Measurements from ENCODE around the gene RALGPS1. TPM values are rescaled to one million over a fixed set of nuclear protein-coding genes. Genes with fewer than 3 reads are reported as not detected.

RALGPS1 gene, protein sequence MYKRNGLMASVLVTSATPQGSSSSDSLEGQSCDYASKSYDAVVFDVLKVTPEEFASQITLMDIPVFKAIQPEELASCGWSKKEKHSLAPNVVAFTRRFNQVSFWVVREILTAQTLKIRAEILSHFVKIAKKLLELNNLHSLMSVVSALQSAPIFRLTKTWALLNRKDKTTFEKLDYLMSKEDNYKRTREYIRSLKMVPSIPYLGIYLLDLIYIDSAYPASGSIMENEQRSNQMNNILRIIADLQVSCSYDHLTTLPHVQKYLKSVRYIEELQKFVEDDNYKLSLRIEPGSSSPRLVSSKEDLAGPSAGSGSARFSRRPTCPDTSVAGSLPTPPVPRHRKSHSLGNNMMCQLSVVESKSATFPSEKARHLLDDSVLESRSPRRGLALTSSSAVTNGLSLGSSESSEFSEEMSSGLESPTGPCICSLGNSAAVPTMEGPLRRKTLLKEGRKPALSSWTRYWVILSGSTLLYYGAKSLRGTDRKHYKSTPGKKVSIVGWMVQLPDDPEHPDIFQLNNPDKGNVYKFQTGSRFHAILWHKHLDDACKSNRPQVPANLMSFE
- total RNA-seq (2022; extraction: Qiagen RNA extraction) = 1.4 to 2.2 TPM (median 1.6 TPM) in 5 replicates

DNA sequence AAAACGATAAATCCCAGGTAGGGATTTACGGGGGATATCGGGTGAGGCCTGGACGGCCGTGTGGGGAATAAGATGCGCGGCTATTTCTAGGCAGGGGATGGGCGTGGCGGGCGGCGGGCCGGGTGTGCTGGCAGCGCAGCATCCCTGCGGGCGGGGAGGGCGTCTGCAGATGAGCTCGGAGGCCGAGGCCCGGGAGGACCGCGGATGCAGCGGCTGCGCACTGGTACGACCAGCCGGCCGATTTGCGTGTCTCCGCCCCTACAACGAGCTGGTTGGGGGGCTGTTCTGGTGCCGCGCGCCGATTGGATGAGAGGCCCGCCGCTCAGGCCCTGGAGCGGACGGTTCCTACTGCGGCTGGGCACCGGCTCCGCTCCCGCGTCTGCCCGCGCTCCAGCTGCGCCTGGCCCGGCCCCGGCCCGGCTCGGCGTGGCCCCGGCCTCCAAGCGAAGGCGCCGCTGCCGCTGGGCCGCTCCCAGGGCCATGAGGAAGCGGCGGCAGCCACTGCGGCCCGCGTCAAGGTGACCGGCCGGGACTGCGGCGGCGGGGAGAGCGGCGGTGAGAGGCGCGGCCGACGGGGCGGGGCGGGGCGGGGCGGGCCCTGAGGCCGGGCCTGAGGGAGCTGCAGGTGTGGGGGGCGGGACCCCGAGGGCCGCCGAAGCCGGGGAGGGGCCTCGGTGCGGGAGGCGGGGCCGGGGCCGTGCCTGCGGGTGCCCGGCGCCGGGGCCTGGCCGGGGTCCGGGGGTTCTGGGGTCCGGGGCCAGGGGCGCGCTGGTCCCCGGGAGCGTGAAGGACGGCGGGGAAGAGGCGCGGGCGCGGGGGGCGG is at the start of gene RALGPS1:
RALGPS1 (plus strand) TSS at position 325 of the 823 bp plus-strand sequence. CDS start 47,508 bp downstream, outside the sequence.

DNA sequence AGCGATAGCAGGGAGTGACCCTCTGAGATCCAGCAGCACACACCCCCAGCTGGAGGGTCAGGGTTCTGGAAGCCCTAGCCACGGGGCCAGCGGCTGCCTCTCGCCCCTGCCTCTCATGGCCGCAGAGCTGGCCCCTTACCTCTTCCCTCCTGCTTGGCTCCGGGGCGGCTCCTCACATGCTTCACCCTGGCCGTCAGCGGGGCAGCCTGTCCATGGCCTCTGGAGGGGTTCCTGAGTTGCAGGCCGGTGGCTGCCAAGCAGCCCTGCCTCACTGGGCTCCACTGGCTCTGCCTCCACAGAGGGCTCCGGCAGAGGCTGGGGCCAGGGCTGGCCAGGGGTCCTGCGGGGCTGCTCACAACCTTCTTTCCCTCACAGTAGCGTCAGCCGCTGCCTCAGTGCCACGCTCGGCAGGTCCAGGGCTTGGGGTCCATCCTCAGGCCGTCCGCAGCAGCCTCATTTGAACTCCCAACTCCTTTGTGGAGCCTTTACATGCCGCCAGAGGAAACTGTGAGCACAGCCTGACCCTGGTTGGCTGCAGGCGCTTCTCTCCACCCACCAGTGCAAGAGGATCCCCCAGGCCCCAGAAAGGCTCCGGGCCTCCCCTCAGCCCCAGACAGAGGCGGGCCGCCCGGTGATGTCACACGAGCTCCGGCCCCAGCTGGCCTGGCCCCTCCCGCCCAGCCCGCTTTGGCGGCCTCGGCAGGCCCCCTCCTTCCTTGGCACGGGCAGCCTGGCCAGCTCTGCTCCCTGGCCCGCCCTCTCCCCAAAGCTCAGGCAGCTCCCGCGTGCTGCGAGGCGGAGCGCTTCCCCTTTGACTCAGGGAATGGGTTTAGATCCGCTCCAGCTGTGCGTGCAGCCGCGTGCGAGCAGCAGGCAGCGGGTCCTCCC is 207.8 kb downstream of the RALGPS1 start, which contains the start of gene ANGPTL2:
ANGPTL2 (minus strand) TSS at position 460 of the 888 bp plus-strand sequence. CDS start 13,904 bp downstream, outside the sequence.

DNA sequence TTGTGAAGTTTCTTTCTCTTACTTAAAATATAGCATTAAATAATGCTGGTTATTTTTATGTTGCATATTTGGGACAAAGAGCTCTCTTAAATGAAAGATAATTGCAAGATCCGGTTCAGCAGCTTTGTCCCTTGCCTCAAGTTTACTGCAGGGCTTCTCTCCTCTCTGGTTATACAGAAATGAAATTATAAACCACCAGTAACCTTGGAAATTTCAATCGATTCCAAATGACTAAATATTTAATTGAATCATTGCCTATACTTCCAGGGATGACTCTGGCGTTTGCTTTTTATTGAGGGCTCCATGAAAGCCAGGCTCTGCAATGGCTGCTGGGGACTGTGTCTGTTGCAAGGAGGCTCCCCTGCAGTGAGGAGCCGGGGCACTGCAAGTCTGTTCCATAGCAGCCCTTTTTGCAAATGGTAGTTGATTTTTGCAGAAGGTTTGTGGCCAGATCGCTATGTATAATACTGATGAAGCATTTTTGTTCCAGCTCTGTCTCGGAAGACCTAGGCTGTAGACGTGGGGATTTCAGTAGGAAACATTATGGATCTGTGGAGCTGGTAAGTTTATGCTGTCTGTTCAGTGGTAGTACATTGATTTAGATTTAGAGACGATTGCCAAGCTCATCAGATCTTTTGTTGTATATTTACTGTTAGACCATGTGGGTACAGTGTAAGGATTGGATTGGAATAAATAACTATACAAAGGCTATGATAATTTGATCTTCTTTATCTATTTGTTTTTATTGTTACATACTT is 350.1 kb downstream of the RALGPS1 start, which contains the start of gene GARNL3:
GARNL3 (plus strand) TSS at position 313 of the 758 bp plus-strand sequence; CDS start at position 417, 104 bp downstream.

Other genes with a start within 250 kb of the RALGPS1 start
- 6.2 to 10.9 TPM (median 6.8 TPM) in 5 replicates for gene ZBTB43, start 109.7 kb upstream of the RALGPS1 start, total RNA-seq (2022; extraction: Qiagen RNA extraction)
- 3.0 to 3.9 TPM (median 3.4 TPM) in 5 replicates for gene ZBTB34, start 54.1 kb upstream of the RALGPS1 start, total RNA-seq (2022; extraction: Qiagen RNA extraction)
- 0.01 TPM in 1 of 5 replicates, not detected in the others for gene ANGPTL2, start 207.9 kb downstream of the RALGPS1 start, total RNA-seq (2022; extraction: Qiagen RNA extraction)

Data from A549 treated with AZD2906 at 1 μM for 4 hours (cell line).